ENCODE data around the gene FRY.

- no peak for TF ChIP-seq POLR2A (IDR thresholded peaks at IDR 0.05)
- TF ChIP-seq CTCF (IDR thresholded peaks at IDR 0.05): no peak
These were observed 1.2 kb downstream of the FRY start for GRCh38 chr13:32032759-32033158.

Measured in uterus (tissue), 2 donors.